GM12891 (cell line): ENCODE measurements around the gene PIGBOS1.

Experiments
- POLR2A ChIP-seq: IDR thresholded peaks from 2 replicates; pipeline ENCODE4 v1.6.1; 2011; ENCODE audit warnings: low read depth, low read length, control low read depth
- POLR2AphosphoS5 ChIP-seq: IDR thresholded peaks from 2 replicates; pipeline ENCODE4 v1.6.1; 2011; ENCODE audit warnings: low read depth, low read length, control low read depth
- SPI1 ChIP-seq: IDR thresholded peaks from 2 replicates; pipeline ENCODE4 v1.6.1; 2011; ENCODE audit warnings: low read depth, low read length, control low read depth

GRCh38 chr15:55360256-55360655 is 41.3 kb upstream of the PIGBOS1 start:
- TF ChIP-seq POLR2AphosphoS5 (no peak), POLR2A (no peak), SPI1 (no peak)
